ENCODE data around the gene TIAM1.

The TIAM1 gene

GRCh38 chr21:31255896-31256295 is 88.2 kb downstream of the TIAM1 start:
- Histone ChIP-seq H2AFZ (ENCODE audit: low read depth, low read length) (no peak overlapping the region), H3K4me1 (ENCODE audit: insufficient read depth, low read length) (no peaks in the 10 kb centered on the region), H3K36me3 (ENCODE audit: insufficient read depth, low read length) (peaks cover 5% of the 10 kb centered on the region; the same call in 1 of the 2 replicates), H4K20me1 (ENCODE audit: insufficient read depth, low read length) (no peaks in the 10 kb centered on the region), H3K9me3 (ENCODE audit: insufficient read depth, low read length, severe bottlenecking) (no peaks in the 10 kb centered on the region), H3K9ac (ENCODE audit: low read depth, low read length) (no peak overlapping the region), H3K27me3 (ENCODE audit: insufficient read depth, low read length, poor library complexity) (no peaks in the 10 kb centered on the region), H3K79me2 (ENCODE audit: insufficient read depth, low read length) (no peaks in the 10 kb centered on the region), H3K4me2 (ENCODE audit: insufficient read depth, low read length) (no peak overlapping the region), H3K4me3 (ENCODE audit: low read depth in 1 of 2, low read length in 2 of 2) (no peak overlapping the region), H3K27ac (ENCODE audit: low read length) (no peak overlapping the region)
- ATAC-seq (ENCODE audit: insufficient read depth, low read depth) (no peak), DNase-seq (no peak)
- no peak for TF ChIP-seq CTCF (IDR thresholded peaks at IDR 0.05; ENCODE audit: borderline replicate concordance, extremely low read depth, low read length, poor library complexity, severe bottlenecking)
- TF ChIP-seq EZH2 (IDR thresholded peaks at IDR 0.05; ENCODE audit: borderline replicate concordance, low read depth, low read length, severe bottlenecking), result no peak

GRCh38 chr21:31255036-31255435 is 89.0 kb downstream of the TIAM1 start:
- Histone ChIP-seq H3K4me1 (ENCODE audit: insufficient read depth, low read length) (no peaks in the 10 kb centered on the region), H3K9me3 (ENCODE audit: insufficient read depth, low read length, severe bottlenecking) (no peaks in the 10 kb centered on the region), H3K4me3 (ENCODE audit: low read depth in 1 of 2, low read length in 2 of 2) (no peak overlapping the region), H3K9ac (ENCODE audit: low read depth, low read length) (no peak overlapping the region), H3K27ac (ENCODE audit: low read length) (no peak overlapping the region), H4K20me1 (ENCODE audit: insufficient read depth, low read length) (no peaks in the 10 kb centered on the region), H2AFZ (ENCODE audit: low read depth, low read length) (no peak overlapping the region), H3K79me2 (ENCODE audit: insufficient read depth, low read length) (no peaks in the 10 kb centered on the region), H3K27me3 (ENCODE audit: insufficient read depth, low read length, poor library complexity) (no peaks in the 10 kb centered on the region), H3K36me3 (ENCODE audit: insufficient read depth, low read length) (peaks cover 5% of the 10 kb centered on the region; the same call in 1 of the 2 replicates), H3K4me2 (ENCODE audit: insufficient read depth, low read length) (no peak overlapping the region)
- no peak for ATAC-seq (ENCODE audit: insufficient read depth, low read depth)
- TF ChIP-seq CTCF (IDR thresholded peaks at IDR 0.05; ENCODE audit: borderline replicate concordance, extremely low read depth, low read length, poor library complexity, severe bottlenecking) (no peak), EZH2 (IDR thresholded peaks at IDR 0.05; ENCODE audit: borderline replicate concordance, low read depth, low read length, severe bottlenecking) (no peak)
- DNase-seq, result no peak

GRCh38 chr21:31254131-31254530 is 89.9 kb downstream of the TIAM1 start:
- Histone ChIP-seq H2AFZ (ENCODE audit: low read depth, low read length) (no peak overlapping the region), H3K4me2 (ENCODE audit: insufficient read depth, low read length) (no peak overlapping the region), H3K27ac (ENCODE audit: low read length) (no peak overlapping the region), H3K27me3 (ENCODE audit: insufficient read depth, low read length, poor library complexity) (no peaks in the 10 kb centered on the region), H3K36me3 (ENCODE audit: insufficient read depth, low read length) (peaks cover 5% of the 10 kb centered on the region; the same call in 1 of the 2 replicates), H4K20me1 (ENCODE audit: insufficient read depth, low read length) (no peaks in the 10 kb centered on the region), H3K4me1 (ENCODE audit: insufficient read depth, low read length) (no peaks in the 10 kb centered on the region), H3K4me3 (ENCODE audit: low read depth in 1 of 2, low read length in 2 of 2) (no peak overlapping the region), H3K9me3 (ENCODE audit: insufficient read depth, low read length, severe bottlenecking) (no peaks in the 10 kb centered on the region), H3K9ac (ENCODE audit: low read depth, low read length) (no peak overlapping the region), H3K79me2 (ENCODE audit: insufficient read depth, low read length) (no peaks in the 10 kb centered on the region)
- no peak for ATAC-seq (ENCODE audit: insufficient read depth, low read depth)
- TF ChIP-seq EZH2 (IDR thresholded peaks at IDR 0.05; ENCODE audit: borderline replicate concordance, low read depth, low read length, severe bottlenecking) (no peak), CTCF (IDR thresholded peaks at IDR 0.05; ENCODE audit: borderline replicate concordance, extremely low read depth, low read length, poor library complexity, severe bottlenecking) (no peak)
- DNase-seq, result no peak

- Histone ChIP-seq H2AFZ (ENCODE audit: low read depth, low read length) (no peak overlapping the region), H3K27ac (ENCODE audit: low read length) (no peak overlapping the region), H3K27me3 (ENCODE audit: insufficient read depth, low read length, poor library complexity) (no peaks in the 10 kb centered on the region), H3K4me1 (ENCODE audit: insufficient read depth, low read length) (no peaks in the 10 kb centered on the region), H3K9me3 (ENCODE audit: insufficient read depth, low read length, severe bottlenecking) (no peaks in the 10 kb centered on the region), H3K36me3 (ENCODE audit: insufficient read depth, low read length) (peaks cover 5% of the 10 kb centered on the region; the same call in 1 of the 2 replicates), H3K4me3 (ENCODE audit: low read depth in 1 of 2, low read length in 2 of 2) (no peak overlapping the region), H3K79me2 (ENCODE audit: insufficient read depth, low read length) (no peaks in the 10 kb centered on the region), H3K4me2 (ENCODE audit: insufficient read depth, low read length) (no peak overlapping the region), H3K9ac (ENCODE audit: low read depth, low read length) (no peak overlapping the region), H4K20me1 (ENCODE audit: insufficient read depth, low read length) (no peaks in the 10 kb centered on the region)
- no peak for TF ChIP-seq CTCF (IDR thresholded peaks at IDR 0.05; ENCODE audit: borderline replicate concordance, extremely low read depth, low read length, poor library complexity, severe bottlenecking)
- TF ChIP-seq EZH2 (IDR thresholded peaks at IDR 0.05; ENCODE audit: borderline replicate concordance, low read depth, low read length, severe bottlenecking), result no peak
- DNase-seq (no peak), ATAC-seq (ENCODE audit: insufficient read depth, low read depth) (no peak)
These were observed 90.4 kb downstream of the TIAM1 start for GRCh38 chr21:31253684-31254083.

Measured in DND-41 (cell line).